Measurements from ENCODE around the gene GALR1.

Gene GALR1

GRCh38 chr18:77320971-77321559 lies 71.4 kb downstream of the GALR1 start:
- no peak for TF ChIP-seq EZH2phosphoT487 (IDR thresholded peaks at IDR 0.05; ENCODE audit: borderline replicate concordance)
- TF ChIP-seq CTCF (conservative IDR thresholded peaks at IDR 0.05; ENCODE audit: low read length): no peak
- Histone ChIP-seq H2AFZ (ENCODE audit: low read length) (no peak overlapping the region), H3K9me3 (ENCODE audit: insufficient read depth, low read depth, low read length) (no peaks in the 10 kb centered on the region), H3F3A (ENCODE audit: low read depth) (no peaks in the 10 kb centered on the region), H3K9ac (ENCODE audit: low read depth, low read length, poor library complexity, severe bottlenecking) (no peak overlapping the region), H3K4me2 (ENCODE audit: low read depth, low read length, poor library complexity, severe bottlenecking) (no peak overlapping the region), H4K20me1 (ENCODE audit: insufficient read depth, low read length, poor library complexity, severe bottlenecking) (no peaks in the 10 kb centered on the region), H3K9me2 (replicated peaks; ENCODE audit: low read depth, low read length) (no peaks in the 10 kb centered on the region), H3K4me1 (ENCODE audit: insufficient read depth, low read length, poor library complexity, severe bottlenecking) (no peaks in the 10 kb centered on the region), H3K27me3 (ENCODE audit: insufficient read depth, low read length, poor library complexity, severe bottlenecking) (no peaks in the 10 kb centered on the region), H3K79me2 (ENCODE audit: insufficient read depth, low read length) (no peaks in the 10 kb centered on the region), H3K36me3 (ENCODE audit: insufficient read depth, low read length) (no peaks in the 10 kb centered on the region), H3K4me3 (ENCODE audit: low read length, poor library complexity, severe bottlenecking) (no peak overlapping the region)

DNA sequence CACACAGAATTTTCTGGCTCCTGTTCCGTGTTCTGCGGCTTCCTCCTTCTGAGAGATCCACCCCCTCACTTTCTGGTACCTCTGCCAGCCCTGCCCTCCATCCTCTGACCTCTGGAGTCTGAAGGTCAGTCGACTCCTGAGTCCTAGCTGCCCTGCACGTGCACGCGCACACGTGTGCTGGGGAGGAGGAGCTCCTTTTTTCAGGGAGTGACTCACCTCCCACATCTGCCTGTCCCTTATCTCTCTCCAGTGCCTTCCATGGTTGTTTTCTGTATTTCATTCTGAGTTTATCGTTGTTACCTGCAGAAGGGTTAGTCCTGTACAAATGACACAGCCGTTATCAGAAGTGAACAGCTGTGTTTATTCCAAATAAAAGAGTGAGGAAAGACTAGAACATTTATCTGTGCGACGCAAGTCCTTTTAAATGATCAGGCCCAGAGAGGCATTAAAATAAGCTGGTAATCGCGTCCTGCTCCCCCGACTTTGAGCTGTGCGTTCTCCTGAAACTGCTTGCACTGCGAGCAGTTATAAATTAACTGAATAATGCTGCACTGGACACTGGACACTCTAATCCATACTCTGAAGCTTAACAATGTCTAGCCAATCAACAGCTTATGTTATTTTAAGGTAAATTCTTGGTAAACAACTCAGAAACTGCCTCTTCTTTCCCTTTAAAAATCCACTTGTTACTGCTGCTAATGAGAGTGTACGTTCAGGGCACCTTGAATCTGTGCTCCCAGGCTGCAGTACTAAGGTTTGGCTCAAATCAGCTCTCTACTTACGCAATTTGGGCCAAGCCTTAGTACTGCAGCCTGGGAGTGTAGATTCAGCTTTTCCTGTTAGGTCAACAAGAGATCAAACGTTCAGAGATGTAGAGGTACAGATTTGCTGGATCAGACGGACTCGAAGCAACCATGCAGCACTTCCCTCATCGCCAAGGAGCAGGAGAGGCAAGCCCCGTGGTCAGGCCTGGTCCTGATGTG lies 72.5 kb downstream of the GALR1 start:
- Histone ChIP-seq H3K4me3 (ENCODE audit: low read length, poor library complexity, severe bottlenecking) (no peak overlapping the region), H3K9me3 (ENCODE audit: insufficient read depth, low read depth, low read length) (no peaks in the 10 kb centered on the region), H2AFZ (ENCODE audit: low read length) (no peak overlapping the region), H4K20me1 (ENCODE audit: insufficient read depth, low read length, poor library complexity, severe bottlenecking) (no peaks in the 10 kb centered on the region), H3K9ac (ENCODE audit: low read depth, low read length, poor library complexity, severe bottlenecking) (no peak overlapping the region), H3K9me2 (replicated peaks; ENCODE audit: low read depth, low read length) (no peaks in the 10 kb centered on the region), H3F3A (ENCODE audit: low read depth) (no peaks in the 10 kb centered on the region), H3K36me3 (ENCODE audit: insufficient read depth, low read length) (no peaks in the 10 kb centered on the region), H3K4me2 (ENCODE audit: low read depth, low read length, poor library complexity, severe bottlenecking) (no peak overlapping the region), H3K79me2 (ENCODE audit: insufficient read depth, low read length) (no peaks in the 10 kb centered on the region), H3K27me3 (ENCODE audit: insufficient read depth, low read length, poor library complexity, severe bottlenecking) (no peaks in the 10 kb centered on the region), H3K4me1 (ENCODE audit: insufficient read depth, low read length, poor library complexity, severe bottlenecking) (no peaks in the 10 kb centered on the region)
- TF ChIP-seq CTCF (conservative IDR thresholded peaks at IDR 0.05; ENCODE audit: low read length) (no peak), EZH2phosphoT487 (IDR thresholded peaks at IDR 0.05; ENCODE audit: borderline replicate concordance) (no peak)

- Histone ChIP-seq H3K9me3 (ENCODE audit: insufficient read depth, low read depth, low read length) (no peaks in the 10 kb centered on the region), H4K20me1 (ENCODE audit: insufficient read depth, low read length, poor library complexity, severe bottlenecking) (no peaks in the 10 kb centered on the region), H3K79me2 (ENCODE audit: insufficient read depth, low read length) (no peaks in the 10 kb centered on the region), H2AFZ (ENCODE audit: low read length) (no peak overlapping the region), H3F3A (ENCODE audit: low read depth) (no peaks in the 10 kb centered on the region), H3K4me3 (ENCODE audit: low read length, poor library complexity, severe bottlenecking) (no peak overlapping the region), H3K9ac (ENCODE audit: low read depth, low read length, poor library complexity, severe bottlenecking) (no peak overlapping the region), H3K9me2 (replicated peaks; ENCODE audit: low read depth, low read length) (no peaks in the 10 kb centered on the region), H3K4me2 (ENCODE audit: low read depth, low read length, poor library complexity, severe bottlenecking) (no peak overlapping the region), H3K27me3 (ENCODE audit: insufficient read depth, low read length, poor library complexity, severe bottlenecking) (no peaks in the 10 kb centered on the region), H3K36me3 (ENCODE audit: insufficient read depth, low read length) (no peaks in the 10 kb centered on the region), H3K4me1 (ENCODE audit: insufficient read depth, low read length, poor library complexity, severe bottlenecking) (no peaks in the 10 kb centered on the region)
- no peak for TF ChIP-seq CTCF (conservative IDR thresholded peaks at IDR 0.05; ENCODE audit: low read length)
- TF ChIP-seq EZH2phosphoT487 (IDR thresholded peaks at IDR 0.05; ENCODE audit: borderline replicate concordance): no peak
Measured at GRCh38 chr18:77323640-77324299, 74.1 kb downstream of the GALR1 start.
